Cardiac fibroblast (primary cell): ENCODE measurements around the gene KRTAP19-8.

Experiments used
- DNase-seq, 2 donors: peaks; one replicate each; pipeline versions ENCODE4 v3.0.0 to v3.0.0-alpha.2; 2010; ENCODE audit warnings: low read depth in 2 of 2
- H3K4me3 ChIP-seq, 2 donors: replicated peaks in 1 of 2; 1 replicate in 1 of 2; 2 replicates in 1 of 2; pipeline ENCODE4 v1.5.1; 2011; ENCODE audit warnings: low read depth in 2 of 2, low read length in 2 of 2, mild to moderate bottlenecking in 2 of 2, moderate library complexity in 1 of 2
- CTCF ChIP-seq: IDR thresholded peaks from one replicate; pipeline ENCODE4 v1.5.1; 2011; ENCODE audit warnings: low read depth, mild to moderate bottlenecking, low read length, inconsistent platforms

Gene KRTAP19-8

GRCh38 chr21:30996728-30997127 lies 41.5 kb downstream of the KRTAP19-8 start:
- no peak for TF ChIP-seq CTCF
- no peak for DNase-seq
- no peak overlapping the region for H3K4me3 ChIP-seq

- DNase-seq: no peak
- no peak overlapping the region for H3K4me3 ChIP-seq
- no peak for TF ChIP-seq CTCF
These were observed 43.3 kb downstream of the KRTAP19-8 start for GRCh38 chr21:30994932-30995331.

GRCh38 chr21:30990514-30991262 lies 47.6 kb downstream of the KRTAP19-8 start:
- no peak overlapping the region for H3K4me3 ChIP-seq
- TF ChIP-seq CTCF: no peak

GRCh38 chr21:30988706-30989105 lies 49.6 kb downstream of the KRTAP19-8 start:
- no peak for DNase-seq
- TF ChIP-seq CTCF: no peak
- no peak overlapping the region for H3K4me3 ChIP-seq

More at GRCh38 chr21:30990514-30991262, 47.6 kb downstream of the KRTAP19-8 start:
- DNase-seq: no peak
